HG02571 (cell line): ENCODE data around the gene PTPRD.

Experiments
- ATAC-seq: cut with Tn5 transposase; IDR thresholded peaks from one replicate; pipeline ENCODE4 v1.9.1; 2021; ENCODE audit warnings: mild to moderate bottlenecking, moderate library complexity; ENCODE audit not compliant: unreplicated experiment

PTPRD gene

DNA sequence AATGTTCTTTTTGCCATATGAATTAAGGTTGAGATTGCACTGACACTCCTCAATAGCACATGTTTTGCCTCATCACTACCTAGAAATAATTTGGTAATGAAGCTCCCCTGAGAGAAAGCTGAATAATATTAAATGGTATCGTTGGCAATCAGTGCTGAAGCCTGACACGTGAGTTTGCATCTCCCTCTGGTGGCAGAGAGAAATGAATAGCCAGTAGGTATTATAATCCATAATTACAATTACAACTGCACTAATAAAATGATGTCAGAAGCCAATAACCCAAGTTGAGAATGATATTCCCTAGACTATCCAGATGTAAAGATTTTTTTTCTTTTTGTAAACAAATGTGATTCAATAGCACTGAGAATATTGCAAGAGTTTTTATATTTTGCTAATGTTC, 700.3 kb downstream of the PTPRD start:
- no peak for ATAC-seq

DNA sequence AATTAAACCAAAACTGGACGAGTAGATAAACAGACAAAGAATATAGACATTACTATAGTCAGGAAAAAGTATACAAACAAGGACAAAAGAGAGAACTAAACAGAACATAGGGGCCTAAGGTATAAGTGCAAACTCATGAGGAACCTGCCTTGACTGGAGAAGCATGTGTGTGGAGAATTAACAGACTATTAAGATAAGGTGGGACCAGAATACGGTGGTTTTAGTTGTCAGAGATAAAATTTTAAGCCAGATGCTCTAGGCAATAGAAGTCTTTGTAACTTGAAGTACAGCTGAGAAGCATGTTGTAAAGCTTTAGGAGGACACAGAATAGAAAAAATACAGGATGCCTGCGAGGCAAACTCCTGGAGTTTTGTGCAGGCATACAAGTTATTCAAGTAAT, 707.1 kb downstream of the PTPRD start:
- ATAC-seq, result no peak

DNA sequence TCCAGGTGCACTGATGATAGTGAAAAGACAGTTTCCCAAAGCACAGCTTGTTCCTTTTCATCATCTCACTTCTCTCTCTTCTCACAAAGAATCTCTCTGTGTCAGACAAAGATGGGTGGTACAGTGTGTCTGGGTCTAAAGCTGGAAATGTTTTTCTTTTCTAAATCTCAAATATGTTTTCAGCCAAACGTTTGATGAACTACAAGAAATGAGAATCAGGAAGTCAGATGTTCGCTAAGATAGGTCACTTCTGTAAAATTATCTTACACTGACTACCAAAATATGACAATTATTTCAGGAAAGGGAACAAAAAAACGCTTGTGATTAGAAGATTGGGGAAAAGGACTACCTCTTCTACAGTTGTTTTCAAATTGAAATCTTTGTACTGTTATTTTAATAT, 708.8 kb downstream of the PTPRD start:
- ATAC-seq, result no peak

DNA sequence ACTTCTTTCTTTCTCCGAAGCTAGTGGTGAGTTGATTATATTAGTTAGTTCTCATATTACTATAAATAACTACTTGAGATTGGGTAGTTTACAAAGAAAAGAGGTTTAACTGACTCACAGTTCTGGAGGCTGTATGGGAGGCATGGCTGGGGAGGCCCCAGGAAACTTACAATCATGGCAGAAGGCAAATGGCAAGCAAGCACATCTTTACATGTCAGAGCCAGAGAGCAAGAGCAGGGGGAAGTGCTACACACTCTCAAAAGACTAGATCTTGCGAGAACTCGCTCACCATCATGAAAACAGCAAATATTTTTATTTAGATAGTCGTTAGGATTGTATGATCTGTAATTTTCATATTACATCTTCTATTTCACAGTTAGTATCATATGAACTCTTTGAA, 711.2 kb downstream of the PTPRD start:
- no peak for ATAC-seq

DNA sequence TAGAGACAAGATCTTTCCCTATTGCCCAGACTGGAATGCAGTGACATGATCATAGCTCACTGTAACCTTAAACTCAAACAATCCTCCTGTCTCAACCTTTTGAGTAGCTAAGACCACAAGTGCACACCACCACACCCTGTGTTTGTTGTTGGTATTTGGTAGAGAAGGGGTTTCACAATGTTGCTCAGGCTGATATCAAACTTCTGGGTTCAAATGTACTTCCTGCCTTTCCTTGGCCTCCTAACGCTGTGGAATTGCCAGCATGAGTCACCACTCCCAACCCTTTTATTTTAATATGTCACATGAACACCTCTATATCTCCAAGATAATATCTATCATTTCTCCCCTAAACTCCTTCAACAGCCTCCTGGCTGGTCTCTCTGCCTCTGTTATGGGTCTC, 719.0 kb downstream of the PTPRD start:
- ATAC-seq, result no peak

DNA sequence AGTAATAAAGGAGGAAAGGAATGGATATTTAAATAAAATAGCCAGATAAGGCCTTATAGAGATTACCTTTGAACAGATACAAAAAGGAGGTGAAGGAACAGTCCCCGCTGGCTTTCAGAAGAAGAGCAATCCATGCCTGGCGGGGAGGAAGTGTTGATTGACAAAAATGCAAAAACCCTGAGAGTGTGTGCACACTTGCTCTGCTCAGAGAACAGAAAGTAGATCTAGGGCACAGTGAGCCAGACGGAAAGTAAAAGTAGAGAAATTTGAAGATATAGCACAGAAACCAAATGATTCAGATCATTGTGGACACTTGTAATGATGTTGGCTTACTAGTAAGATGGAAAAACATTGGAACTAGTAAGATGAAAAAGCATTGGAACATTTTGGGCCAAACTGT, 720.6 kb downstream of the PTPRD start:
- ATAC-seq, result no peak

DNA sequence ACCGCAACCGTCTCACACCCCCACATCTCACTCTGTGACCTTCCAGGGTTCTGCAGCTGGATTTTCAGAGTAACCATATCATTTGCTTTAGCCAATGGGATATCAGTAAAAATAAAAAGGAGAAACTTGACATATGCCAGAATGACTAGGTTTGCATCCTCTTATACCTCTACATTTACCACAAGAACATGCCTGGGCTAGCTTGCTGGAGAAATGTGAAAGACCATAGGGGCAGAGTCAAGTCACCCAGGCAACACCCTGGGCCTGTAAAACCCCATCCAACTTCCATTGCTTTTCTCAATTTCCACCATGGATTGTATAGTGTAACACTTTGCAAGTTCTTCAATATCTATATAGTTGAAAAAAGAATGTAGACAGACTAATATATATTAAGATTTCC, 731.1 kb downstream of the PTPRD start:
- ATAC-seq, result no peak

DNA sequence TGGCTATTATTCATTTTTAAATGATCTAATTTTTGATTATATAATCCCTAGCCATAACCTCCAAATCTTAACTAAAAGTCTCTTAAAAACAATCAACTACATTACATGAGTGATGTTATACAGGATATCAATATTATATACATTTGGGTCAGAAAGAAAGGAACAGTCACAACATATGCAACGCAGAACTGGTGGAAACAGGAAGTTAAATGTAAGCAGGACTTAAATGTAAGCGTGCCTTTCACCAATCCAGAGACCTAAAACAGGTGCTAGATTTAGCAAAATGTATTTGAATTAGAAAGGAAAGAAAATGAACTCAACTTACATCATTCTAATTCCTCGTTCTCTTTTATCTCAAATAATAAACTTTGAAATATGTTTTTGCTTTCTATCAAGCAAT, 738.5 kb downstream of the PTPRD start:
- ATAC-seq, result no peak

DNA sequence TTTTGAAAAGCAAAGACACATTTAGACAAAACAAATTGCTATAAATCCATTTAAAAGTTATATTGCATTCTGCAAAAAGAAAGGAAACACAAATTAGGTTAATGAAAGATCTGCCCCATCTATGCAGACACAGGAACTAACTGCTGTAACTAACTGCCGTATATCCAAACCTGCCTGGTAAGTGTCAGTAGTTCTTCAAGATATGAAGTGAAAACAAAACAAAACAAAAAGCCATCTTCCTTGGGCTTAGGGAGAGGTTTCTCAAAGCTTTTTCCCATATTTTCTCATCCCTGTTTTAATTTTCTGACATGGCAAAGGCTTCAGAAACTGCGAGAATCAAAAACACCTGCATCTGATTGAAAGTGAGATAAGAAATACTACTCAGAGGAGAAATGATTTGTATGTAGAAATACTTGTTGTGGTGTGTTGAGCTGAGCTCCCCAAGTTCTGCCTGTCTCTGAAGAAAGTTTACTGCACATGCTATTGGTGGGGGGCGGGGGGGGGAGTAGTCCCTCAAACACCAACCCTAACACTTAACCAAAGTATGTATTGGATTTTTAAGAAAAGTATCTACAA, 750.5 kb downstream of the PTPRD start:
- ATAC-seq, result no peak

DNA sequence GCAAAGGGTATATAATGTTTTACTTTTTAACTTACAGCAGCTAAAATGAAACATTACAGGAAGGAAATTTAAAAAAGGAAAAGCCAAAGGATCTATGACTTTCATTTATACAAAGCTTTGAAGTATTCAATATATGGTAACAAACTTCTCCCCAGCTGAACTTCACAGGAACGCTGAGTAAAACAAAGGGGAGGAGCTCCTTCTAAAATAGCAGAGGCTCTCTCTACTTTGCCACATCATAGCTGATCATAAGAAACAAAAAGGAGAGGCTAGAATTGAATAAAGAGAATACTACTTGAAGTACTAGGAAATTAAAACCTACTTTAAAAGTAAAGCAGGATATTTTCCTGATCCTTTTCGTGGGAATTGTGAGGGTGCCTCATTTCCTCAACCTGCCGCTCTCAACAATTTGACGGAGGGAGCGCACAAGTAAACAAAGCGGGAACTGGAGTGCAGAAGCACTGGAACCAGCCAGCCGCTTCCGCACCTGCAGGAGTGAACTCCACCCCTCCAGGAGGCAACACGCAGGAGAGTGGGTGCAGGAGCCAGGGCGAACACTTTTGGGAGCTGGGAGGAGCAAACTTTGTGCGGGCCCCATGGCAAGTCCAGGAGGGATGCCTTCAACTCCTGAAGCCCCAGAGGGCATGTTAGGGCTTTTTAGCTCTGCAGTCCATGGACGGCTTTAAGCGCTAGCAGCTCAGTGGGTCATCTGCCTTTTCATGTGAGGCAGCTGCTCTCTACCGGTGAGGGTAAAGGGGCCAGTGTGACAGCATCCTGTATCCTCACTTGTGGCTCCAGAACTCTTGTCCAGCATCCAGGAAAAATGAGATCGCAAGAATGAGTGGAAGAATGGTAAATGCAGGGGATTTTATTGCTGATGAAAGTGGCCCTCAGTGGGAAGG, 757.4 kb downstream of the PTPRD start:
- no peak for ATAC-seq

DNA sequence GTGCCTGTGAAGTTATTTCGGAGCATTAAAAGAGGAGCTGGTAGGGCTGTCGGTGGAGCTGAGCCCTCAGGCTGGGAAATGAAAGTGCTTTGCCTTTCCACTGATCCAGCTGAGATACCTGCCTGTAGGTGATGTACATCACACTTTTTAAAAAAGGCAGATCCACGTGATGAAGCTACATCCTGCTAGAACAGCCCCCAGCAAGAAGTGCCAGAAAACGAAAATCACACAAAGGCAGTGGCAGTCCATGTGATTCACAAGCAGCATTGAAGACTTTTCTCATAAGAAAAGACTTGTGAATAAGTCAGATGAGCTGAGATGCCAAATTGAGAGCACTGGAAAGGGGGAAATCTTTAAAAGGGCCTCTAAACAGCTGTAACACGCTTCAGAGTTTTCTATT, 765.1 kb downstream of the PTPRD start:
- ATAC-seq, result no peak

DNA sequence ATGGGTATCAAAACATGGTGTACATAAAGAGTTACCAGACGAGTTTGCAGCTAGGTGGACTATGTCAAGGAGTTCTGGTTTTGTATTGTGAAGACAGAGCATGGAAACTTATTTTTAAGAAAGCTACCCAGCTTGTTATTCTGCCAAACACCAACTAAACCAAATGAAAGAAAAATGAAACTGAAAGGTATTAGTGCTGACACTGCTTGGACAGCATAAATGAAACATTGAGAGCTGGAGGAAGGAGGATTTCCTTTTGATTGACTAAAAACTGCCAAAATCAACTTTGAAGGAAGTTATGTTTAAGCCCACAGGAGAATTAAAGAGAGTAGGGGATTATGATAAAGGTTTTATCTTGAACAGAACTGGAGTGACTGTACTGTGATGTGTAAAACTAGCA, 766.2 kb downstream of the PTPRD start:
- peak; percentile 92 for ATAC-seq

DNA sequence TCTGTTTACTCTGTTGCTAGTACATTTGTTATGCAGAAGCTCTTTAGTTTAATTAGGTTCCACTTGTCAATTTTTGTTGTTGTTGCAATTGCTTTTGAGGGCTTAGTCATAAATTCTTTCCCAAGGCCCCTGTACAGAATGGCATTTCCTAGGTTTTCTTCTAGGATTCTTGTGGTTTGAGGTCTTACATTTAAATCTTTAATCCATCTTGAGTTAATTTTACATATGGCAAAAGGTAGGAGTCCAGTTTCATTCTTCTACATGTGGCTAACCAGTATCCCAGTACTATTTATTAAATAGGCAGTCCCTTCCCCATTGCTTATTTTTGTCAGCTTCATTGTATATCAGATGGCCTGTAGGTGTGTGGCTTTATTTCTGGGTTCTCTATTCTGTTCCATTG, 792.4 kb downstream of the PTPRD start:
- ATAC-seq, result no peak

DNA sequence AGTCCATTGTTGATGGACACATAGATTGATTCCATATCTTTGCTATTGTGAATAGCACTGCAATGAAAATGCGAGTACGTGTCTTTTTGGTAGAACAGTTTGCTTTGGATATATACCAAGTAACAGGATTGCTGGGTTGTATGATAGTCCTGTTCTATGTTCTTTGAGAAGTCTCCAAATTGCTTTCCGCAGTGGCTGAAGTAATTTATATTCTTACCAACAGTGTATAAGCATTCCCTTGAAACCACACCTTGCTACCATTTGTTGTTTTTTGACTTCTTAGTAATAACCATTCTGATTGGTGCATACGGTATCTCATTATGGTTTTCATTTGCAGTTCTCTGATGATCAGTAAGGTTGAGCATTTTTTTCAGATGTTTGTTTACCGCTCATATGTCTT, 792.9 kb downstream of the PTPRD start:
- ATAC-seq, result no peak

DNA sequence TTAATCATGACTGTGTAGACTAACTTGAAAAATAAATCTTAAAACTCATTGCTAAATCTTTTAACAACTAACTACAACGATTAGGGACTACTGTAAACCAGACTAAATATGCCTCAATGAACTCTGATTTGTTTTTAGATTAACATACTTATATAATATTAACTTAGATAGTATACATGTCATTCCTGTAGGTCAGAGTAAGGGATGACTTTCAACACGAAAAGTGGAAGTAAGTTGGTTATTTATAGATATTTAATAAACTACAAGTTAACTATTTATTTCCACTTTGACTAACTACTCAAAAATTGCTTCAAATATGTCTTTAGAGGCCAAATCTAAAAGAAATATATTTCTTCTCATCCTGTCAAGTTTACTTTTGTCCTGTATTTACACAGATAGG, 795.6 kb downstream of the PTPRD start:
- ATAC-seq, result no peak

DNA sequence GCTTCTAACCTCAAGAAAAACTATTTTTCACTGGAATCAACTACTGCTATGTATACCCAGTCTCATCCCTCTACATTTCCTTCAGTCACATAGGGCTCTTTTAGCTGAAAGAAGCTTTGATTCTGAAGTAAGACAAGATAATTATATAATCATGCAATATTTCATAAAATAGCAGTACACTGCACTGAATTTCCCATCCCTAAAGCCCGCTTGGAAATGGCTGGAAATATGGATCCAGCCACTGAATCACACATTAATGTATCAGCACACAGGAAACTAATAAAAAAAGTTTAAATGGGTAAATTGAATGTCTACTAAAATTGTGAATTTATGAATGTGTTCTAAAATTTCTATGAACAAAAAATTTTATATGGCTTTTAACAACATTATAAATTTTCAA, 808.7 kb downstream of the PTPRD start:
- no peak for ATAC-seq

DNA sequence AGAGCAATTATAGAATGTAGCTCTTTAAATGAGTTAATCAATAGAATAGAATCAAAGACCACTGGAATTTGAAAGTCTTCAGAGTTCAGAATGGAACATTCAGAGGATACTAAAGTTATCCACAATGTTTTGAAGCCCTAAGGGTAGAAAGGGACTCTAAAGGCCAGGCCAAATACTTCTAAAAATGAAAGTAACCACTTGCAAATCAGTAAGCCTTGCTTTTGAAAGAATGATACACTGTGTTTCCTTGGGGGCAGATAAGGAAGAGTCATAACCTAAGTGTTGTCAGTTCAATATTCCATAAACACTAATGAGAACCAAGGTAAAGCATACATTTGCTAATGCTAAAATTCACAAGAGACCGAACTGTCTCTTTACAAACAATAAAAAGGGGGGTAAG, 813.5 kb downstream of the PTPRD start:
- no peak for ATAC-seq

DNA sequence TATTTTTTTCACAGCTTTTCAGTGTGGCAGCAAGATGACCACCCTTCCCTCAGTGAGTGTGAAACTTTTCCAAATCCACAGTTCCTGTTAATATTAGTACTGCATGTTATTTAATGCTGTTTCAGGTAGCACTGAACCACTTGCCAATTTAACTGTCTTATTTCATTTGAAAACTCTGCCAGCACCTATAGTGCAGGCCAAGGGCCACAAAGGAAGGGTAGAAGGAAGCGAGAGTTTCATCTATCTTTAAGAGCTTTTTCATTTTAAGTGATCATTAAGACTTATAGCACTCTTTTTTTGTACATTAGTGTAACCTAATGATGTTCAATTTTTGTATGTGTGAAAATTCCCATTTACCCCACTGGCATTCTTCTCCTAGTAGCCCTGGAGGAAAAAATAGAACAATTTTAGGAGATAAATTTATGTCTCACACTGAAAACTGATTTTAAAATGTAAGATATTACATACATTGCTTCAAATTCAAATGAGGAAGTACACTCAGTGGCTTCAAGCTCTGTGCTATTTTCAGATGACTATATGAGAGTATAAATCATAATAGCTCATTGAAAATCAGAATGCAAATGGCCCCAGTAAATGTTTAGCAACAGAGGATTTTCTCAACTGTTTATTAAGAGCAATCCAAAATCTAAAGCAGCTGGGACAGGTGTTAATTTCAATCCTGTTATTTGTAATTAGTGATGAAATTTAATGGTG, 820.5 kb downstream of the PTPRD start:
- no peak for ATAC-seq

DNA sequence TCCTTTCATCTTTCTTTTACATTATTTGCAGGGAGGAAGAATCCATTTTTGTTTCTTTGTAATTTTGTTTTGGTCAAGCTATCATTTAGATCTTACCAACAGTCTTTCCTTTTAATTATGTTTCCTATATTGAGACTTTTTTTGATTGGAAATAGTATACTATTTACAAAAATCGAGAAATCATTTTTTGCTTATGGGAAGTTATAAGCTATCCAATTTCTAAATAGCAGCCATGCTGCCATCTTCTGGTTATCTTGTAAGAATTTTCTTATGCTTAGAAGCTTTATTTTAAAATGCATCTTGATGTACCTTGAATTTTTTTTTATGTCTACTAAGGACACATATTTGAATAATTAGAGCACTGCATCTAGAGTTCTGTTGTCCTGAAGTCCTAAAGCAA, 821.2 kb downstream of the PTPRD start:
- no peak for ATAC-seq

DNA sequence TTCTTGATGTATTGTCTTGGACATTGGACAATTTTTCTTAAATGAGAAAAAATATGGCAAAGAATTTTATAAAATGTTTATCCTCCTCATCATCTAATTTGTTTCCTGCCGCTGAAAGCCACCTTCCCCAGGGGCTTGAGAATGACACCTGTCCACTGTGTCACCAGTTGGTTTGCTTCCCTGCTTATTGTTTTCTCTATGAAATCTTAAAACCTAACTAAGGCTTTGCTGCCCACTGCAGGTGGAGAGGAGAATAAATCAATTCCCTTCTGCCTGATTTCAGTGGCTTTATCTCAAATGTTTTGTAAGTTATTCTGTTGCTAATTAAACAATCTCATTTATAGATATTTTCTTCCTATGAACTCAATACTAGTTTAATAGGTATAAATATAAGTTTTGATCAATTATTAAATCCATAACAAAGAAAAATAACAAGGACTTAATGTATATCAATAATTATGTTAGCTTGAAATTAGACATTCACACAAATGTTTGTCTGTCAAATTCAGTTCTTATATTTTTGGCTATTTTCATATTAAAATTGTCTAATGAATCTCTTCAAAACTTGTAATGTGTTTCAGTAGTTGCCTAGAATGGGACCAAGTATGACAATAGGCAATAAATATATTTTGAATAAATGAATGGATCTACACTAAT, 822.5 kb downstream of the PTPRD start:
- ATAC-seq, result peak; percentile 61

DNA sequence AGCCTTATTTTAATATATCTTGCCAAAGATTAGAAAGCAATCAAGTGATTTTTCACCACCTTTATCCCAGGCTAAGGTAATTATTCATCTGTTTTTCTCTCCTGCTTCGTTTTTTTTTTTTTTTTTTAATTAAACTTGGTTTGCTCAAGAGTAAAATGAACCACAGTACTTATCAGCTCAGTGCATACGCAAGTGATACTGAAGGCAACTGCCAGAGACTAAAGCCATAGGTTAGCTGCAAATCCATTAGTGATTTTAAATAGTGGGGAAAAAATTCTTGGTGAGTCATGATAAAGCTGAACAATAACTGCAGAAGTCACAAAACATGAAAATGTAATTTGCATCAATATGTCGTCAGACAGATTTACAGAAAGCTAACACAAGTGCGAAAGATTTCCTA, 829.1 kb downstream of the PTPRD start:
- no peak for ATAC-seq

DNA sequence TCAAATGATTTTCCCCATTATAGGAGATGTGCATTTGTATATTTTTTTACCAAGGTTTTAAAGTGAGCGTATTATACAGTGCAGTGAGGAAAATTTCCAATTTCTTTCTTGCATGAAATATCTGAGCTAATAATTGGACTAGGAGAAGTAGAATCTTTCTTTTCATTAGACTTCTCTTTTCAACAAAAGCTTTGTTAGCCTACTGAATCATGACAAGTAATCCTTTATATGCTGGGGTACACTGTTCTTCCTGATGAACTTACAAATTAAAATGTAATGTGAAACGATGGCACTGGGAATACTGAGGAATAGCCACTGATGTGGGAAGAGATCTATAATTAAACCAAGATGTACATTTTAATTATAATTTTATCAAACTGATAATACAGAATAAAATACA, 829.6 kb downstream of the PTPRD start:
- ATAC-seq, result no peak
